WI38 (cell line): Measurements from ENCODE around the gene MYLK.
"Not testable (repeated sequence)": the region's sequence is repeated elsewhere in the genome, so short reads cannot be mapped to it uniquely, and the experiment has no call there.

Experiments
- H3K4me3 ChIP-seq: 2 replicates; pipeline ENCODE4 v1.5.1; 2011; ENCODE audit warnings: low read depth, mild to moderate bottlenecking, control low read depth, low read length
- CTCF ChIP-seq: IDR thresholded peaks from 2 replicates; pipeline ENCODE4 v1.5.1; 2012; ENCODE audit warnings: low read depth, mild to moderate bottlenecking, control low read depth, low read length

Gene MYLK

GRCh38 chr3:123919353-123919752 lies 35.2 kb upstream of the MYLK start:
- H3K4me3 ChIP-seq = no peak overlapping the region
- no peak for TF ChIP-seq CTCF

GRCh38 chr3:123914829-123915228 lies 30.7 kb upstream of the MYLK start:
- TF ChIP-seq CTCF = no peak
- H3K4me3 ChIP-seq = no peak overlapping the region

GRCh38 chr3:123909785-123910184 lies 25.7 kb upstream of the MYLK start:
- TF ChIP-seq CTCF = no peak
- no peak overlapping the region for H3K4me3 ChIP-seq

GRCh38 chr3:123907720-123908119 lies 23.6 kb upstream of the MYLK start:
- no peak overlapping the region for H3K4me3 ChIP-seq
- TF ChIP-seq CTCF = no peak

GRCh38 chr3:123899300-123899865 lies 15.3 kb upstream of the MYLK start:
- H3K4me3 ChIP-seq = no peak overlapping the region

GRCh38 chr3:123893012-123893411 lies 8.9 kb upstream of the MYLK start:
- no peak overlapping the region for H3K4me3 ChIP-seq
- no peak for TF ChIP-seq CTCF

More at GRCh38 chr3:123899300-123899865, 15.3 kb upstream of the MYLK start:
- TF ChIP-seq CTCF = no peak

- no peak for TF ChIP-seq CTCF
- no peak overlapping the region for H3K4me3 ChIP-seq
These were observed 8.1 kb upstream of the MYLK start for GRCh38 chr3:123892195-123892594.

GRCh38 chr3:123890991-123891390 lies 6.9 kb upstream of the MYLK start:
- not testable (repeated sequence) for H3K4me3 ChIP-seq

- not testable (repeated sequence) for H3K4me3 ChIP-seq
These were observed 6.0 kb upstream of the MYLK start for GRCh38 chr3:123890162-123890561.
